ENCODE measurements around the gene FHIT.

DNA sequence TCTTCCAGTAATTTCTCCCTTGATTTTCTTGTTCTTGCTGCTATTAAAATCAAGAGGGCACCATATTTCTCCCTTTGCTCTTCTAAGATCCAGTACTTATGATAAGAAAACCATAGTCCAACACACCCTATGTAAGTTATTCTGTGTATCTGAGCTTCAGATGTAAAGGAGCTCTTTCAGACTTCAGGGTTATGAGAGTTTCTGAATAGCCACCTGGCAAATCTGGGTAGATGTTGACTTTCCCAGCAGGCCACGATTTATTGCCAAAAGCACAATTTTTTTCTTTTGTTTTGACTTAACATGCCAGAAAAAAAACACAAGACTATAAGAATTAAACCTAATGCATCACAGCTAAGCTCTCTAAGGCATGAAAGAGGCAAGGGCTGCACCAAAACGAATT, 1045.0 kb downstream of the FHIT start:
- no peak for TF ChIP-seq JUND (IDR thresholded peaks at IDR 0.05)
- no peak for TF ChIP-seq CTCF (IDR thresholded peaks at IDR 0.05; ENCODE audit: low read depth, low read length, missing input control)
- TF ChIP-seq EGR1 (IDR thresholded peaks at IDR 0.05; ENCODE audit: low read depth in 2 of 2): no peak
- TF ChIP-seq TAF1 (conservative IDR thresholded peaks at IDR 0.05): no peak

All from liver (tissue), 3 donors.